Activated CD8-positive, alpha-beta memory T cell treated with anti-CD3 and anti-CD28 coated beads, Interleukin-2, amount 50 U/mL, for 1 hour (primary cell): ENCODE measurements around the gene REN.

Source experiments
- DNase-seq: peaks from one replicate; pipeline ENCODE4 v3.0.0-alpha.2; 2020; ENCODE audit errors: extremely low read depth

Gene REN

DNA sequence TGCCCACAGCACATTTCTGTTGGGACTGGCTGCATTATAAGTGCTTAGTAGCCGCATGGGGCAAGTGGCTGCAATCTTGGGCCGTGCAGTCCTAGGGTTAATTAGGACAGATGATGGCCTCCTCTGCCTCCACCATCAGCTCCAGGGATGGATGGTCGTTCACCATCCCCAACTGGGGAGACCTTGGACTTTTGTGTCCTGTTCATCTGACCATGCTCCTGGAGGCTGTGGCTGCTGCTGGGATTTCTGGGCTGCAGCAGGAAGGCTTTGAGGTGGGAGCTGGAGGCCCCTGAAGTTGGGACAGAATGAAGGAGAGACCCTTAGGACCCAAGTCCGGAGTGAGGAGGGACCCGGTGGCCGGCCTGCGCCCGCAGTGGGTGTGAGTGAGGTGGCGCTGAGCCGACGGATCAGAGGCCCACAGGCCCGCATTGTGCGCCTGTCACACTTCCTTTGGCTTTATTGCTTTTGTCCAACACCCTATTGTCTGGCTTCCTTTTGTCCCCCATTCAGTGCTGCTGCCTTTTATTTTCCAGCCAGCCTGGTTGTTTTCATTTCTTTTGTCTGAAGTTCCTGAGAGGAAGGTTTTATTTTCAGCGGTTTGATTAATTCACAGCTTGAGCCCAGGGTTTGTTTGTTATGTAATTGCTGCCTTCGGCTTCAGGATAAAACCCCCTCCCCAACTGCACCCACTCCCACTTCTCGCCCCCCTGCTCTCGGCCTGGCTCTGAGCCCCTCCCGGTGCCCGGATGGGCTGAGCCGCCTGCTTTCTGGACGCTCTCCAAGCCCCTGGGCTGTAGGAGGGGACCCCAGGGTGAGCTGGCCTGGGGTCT lies 57.6 kb downstream of the REN start:
- DNase-seq, result no peak

GRCh38 chr1:204107892-204108291 lies 58.2 kb downstream of the REN start:
- DNase-seq, result no peak

DNA sequence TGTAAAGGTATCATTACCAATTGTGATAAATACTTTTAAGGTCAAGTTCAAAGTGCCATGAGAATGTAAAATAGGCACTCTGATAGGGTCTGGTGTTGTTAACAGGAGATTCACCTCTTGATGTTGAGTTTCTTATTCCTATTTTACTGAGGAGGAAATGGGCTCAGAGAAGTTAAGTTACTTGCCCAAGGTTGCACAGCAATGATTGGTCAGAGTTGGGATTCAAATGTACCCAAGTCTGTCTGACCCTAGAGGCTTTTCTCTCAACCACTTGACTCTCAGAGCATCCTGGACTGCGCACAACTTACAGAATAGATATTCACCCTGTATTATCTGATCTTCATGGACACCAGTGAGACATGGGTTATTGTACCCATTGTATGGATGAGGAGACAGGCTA lies 59.3 kb downstream of the REN start:
- no peak for DNase-seq

- DNase-seq, result no peak
These were observed 61.0 kb downstream of the REN start for GRCh38 chr1:204105131-204105515.
